Effector CD4-positive, alpha-beta T cell (primary cell): ENCODE results near the gene PYGL.
"Not testable (repeated sequence)": the region's sequence is repeated elsewhere in the genome, so short reads cannot be mapped to it uniquely, and the experiment has no call there.

Experiments used
- DNase-seq: peaks from one replicate; pipeline ENCODE4 v3.0.0-alpha.2; 2020

PYGL gene

DNA sequence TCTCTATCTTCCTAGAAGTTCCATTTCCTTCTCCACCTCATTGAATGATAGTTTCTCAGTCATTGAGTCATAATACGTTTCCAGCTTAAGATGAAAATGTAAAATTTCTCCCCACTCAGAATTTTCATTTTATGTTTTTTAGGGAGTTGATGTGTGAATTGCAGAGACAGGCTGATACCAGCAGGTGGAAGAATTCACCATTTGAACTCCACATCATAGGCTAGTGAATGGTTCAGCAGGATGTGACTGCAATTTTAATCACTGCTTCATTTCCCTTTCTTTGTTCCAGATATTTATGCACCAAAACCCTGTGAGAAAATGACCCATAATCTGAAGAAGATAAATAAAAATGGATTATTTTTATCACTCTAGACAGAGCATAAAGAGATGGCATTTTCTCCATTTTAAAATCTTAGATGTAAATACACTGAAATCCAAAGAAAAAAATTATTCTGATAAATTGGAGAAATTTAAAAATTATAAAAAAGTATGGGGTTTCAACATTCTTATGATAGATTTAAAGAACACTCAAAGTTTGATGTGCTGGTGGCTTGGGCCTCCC lies 10.6 kb upstream of the PYGL start:
- no peak for DNase-seq

DNA sequence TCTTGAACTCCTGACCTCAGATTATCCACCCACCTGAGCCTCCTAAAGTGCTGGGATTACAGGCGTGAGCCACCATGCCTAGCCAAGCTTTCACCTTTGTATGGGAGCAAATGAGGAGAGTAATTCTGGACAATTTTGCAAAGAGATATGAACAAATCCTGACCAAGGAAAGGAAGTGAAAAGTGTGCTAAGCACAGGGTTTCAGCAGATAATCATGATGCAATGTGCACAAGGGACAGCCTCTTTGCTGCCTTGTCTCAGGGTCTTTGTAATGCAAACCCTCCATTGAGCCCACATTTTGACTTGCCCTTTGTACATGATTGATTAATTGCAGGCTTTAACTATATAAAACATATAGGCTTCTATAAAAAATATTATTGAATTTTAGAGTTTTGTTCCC lies 9.2 kb upstream of the PYGL start:
- DNase-seq, result no peak

GRCh38 chr14:50951032-50951431 lies 6.7 kb upstream of the PYGL start:
- no peak for DNase-seq

DNA sequence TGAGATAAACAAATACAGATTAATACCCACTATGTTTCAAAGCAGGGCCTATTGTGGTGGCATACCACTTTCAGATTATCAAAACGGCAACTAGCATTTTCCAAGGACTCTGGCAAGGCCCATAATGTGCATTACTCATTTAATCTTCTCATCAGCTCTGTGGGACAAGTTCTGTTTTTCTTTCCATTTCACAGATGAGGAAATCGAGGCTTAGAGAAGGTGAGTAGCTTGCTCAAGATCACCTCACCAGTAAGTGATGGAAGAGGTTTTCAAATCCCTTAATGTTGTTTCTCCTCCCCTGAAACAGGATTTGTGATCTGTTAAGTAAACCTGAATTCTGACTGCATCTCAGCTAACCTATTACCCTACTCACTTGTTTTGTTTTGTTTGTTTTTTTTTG lies 3.9 kb upstream of the PYGL start:
- no peak for DNase-seq

GRCh38 chr14:50947446-50947845 lies 3.2 kb upstream of the PYGL start:
- no peak for DNase-seq

DNA sequence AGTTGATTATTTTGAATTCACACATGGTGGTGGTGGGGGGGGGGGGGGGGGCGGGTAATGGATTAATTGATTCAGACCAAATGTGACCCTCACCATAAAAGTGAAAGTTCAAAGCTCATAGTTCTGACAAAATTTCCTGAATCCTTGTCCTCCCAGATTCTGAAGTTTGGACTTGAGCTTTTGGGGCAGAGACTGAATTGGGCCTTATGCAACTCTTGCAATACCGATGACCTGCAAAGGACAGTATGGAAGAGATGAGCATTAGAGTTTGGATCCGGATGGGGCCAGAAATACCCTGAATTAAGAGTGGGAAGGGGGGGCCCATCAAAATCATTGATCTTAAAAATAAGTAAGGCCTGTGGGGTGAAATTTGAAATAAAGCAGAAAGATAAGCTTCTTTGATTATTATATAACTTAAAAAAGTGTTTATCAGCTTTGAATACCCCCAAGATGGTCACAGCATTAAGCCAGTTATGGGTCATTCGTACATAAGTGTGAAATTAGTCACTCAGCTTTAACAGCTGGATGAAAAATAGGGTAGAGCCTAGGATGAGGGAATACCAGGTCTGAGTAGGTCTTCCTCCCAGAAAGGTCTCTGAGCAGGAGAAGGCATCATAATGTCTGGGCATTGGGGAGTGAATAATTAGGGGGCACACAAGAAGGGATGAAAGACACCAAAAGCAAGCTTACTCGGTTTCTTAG lies 2.1 kb upstream of the PYGL start:
- DNase-seq, result no peak

DNA sequence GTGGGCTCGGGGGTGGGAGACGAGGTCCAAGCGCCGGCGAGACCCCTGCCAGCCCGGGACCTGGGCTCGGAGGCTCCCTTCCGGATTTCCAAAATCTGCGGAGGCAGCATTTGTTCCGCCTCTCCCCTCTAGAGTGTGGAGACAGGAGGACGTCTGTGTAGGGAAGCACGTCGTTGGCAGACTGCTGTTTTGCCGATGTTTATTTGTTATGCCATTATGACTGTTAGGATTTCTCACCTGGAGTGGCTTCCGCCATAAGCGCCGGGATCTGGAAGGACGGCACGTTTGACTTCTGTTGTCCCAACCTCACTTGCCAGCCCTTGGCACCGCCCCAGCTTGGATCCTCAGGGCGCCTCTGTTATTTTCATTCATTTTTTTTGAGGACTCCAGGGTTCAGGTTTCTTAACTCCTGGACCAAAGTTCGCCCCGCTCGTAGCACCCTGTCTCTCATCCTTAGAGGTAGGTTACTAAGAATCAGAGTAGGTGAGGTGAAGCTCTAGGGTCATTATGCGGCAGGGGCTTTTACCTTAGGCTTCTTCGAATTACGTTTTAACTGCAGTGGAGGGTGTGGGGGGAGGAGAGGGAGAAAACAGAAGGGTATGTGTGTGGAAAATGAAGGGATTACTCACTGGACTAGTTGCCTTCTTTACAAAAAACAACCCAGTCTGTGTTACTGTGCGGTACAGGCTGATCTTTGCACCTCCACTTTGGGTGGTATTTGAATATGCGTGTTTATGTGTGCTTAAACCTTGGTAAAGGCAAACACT lies 547 bp upstream of the PYGL start:
- no peak for DNase-seq

- DNase-seq, result no peak
Observed at GRCh38 chr14:50943261-50943942, 881 bp downstream of the PYGL start.

- DNase-seq, result not testable (repeated sequence)
Observed at GRCh38 chr14:50941638-50942037, 2.6 kb downstream of the PYGL start.

DNA sequence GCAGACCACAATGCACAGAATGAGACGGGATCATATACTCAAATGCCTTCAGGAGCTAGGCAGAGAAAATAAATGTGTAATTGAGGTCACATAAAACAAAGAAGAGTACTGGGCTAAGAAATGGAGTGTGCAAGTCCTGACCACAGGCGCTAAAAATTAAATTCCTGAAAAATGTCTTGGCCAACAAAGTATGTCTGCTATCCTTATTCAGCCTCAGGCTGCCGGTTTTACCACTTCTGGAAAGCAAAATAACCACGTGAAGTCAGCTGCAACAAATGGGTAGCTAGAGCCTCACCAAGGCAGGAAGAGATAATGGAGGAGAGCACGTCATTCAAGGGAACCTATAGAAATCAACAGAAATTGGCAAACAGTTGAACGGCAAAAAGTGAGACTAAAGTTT lies 3.1 kb downstream of the PYGL start:
- DNase-seq, result no peak

- no peak for DNase-seq
Observed at GRCh38 chr14:50937800-50938199, 6.5 kb downstream of the PYGL start.

- no peak for DNase-seq
Observed at GRCh38 chr14:50937325-50937724, 7.0 kb downstream of the PYGL start.

DNA sequence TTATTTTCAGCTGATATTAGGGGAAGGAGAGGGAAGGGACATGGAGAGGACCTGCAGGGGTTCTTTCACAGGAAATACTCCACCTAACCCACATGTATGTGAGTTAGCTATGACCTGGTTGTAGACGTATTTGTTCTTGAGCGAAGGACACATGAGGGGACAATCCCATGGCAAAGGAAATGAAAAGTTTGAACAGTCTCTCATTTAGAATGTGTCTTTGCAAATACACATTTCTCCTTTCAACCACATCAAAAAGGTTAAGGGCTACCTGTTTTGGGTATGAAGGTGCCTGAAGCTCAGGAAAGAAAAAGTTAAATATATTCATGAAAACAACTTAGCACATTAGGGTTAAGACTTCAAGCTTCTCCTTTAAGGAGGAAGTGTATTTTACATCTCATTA lies 7.4 kb downstream of the PYGL start:
- no peak for DNase-seq

DNA sequence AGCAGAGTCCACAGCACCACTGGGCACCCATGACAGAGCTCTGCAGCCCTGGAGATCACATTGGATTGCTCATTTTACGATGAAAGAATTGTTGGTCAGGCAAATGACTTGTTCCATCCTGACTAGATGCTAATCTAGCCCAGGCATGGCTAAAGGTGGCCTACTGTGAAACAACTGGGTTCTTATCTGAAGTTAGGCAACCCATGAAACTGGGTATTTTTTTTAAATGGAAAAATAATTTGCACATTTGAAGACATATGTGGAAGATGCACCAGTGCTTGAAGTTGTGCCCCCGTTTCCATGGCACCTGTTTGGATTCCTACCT lies 8.3 kb downstream of the PYGL start:
- DNase-seq, result no peak

DNA sequence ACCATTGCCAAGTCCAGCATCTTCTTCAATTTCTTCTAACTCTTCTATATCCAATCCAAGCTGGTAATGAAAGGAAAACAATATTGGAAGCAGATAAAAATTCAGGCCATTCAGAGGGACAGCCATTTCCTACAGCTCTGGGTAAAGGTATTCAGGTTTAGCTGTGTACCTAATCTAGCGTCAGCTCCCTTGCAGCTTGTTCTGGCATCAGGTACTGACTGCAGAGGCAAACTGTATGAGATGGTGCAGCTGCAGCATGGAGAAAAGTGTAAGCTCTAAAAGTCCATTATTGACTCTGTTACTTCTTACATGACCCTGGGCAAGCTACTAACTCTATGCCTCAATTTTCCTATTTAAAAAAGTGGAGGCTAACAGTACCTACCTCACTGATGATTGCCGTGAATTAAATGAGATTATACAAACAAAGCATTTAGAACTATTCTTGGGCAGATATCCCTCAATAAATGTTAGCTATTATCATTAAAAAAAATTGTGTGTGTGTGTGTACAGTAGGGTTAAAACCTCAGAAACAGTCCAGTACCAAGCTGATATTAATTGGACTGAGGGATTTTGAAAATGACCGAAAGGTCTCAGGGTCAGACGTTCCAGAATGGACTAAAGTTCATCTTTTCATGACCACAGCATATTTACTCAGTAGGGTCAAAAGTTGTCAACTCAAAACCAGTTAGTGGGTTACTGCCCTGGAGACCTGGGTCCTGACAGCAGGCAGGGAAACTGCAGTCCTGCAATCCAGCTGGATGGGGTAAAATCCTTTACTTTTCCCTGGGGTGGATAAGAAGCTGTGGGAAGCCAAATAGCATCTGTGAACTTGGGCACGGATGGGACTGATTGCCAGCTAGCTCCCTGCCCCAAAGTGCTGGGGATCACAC lies 8.9 kb downstream of the PYGL start:
- DNase-seq, result no peak

DNA sequence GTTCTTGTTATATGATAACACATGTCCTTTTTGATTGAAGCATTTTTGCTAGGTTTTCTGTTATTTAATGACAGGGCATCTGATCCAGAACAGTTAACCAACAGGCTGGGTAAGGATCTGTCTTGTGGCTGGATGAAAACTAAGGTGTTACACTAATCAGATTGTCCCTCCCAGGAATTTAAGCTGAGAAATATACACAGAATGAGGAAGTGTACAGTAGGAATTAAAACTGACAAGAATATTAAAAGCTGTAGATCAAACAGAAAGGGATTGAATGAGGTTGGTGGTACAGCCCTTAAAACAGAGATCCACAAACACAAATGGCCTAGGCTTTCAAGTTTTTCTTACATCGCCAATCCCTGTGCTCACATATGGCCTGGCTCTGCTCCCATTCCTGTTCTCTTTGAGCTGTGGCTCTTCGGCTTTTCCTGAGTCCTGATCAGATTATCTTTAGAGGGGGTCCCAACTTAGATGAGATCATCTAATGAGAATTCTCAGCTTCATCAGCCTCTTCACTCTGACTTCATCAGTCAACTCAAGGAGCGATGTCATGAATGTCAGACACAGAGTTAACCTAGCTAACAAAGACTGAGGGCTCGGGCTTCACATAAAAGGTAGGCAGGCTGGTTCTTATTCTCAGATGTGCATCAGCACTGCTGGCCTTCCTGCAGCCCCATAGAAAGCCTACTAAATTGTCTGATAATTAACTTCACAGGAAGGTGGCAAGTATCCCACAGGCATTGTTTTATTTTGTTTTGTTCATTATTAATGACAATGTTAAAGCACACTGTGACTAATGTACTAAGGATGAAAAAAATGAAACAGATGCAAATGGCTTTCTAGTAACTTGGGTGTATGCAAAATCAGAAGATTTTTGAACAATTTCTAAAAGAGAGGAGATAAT lies 11.4 kb downstream of the PYGL start:
- no peak for DNase-seq

GRCh38 chr14:50932156-50932555 lies 12.1 kb downstream of the PYGL start:
- no peak for DNase-seq

DNA sequence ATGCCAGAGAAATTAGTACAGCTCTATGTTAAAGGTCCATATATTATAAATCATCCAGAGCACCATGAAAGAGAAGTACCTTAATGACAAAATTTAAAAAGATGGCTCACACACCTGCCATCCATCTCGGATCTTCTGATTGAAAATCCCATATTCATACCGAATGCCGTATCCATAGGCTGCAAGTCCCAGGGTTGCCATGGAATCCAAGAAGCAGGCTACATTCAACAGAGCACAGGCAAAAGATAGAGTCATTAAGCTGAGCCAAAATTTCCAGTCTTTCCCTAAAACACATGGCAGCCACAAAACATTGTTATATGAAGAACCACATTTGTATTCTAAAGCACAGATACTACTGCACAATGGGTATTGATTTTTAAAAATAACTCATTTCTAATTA lies 12.7 kb downstream of the PYGL start:
- no peak for DNase-seq

DNA sequence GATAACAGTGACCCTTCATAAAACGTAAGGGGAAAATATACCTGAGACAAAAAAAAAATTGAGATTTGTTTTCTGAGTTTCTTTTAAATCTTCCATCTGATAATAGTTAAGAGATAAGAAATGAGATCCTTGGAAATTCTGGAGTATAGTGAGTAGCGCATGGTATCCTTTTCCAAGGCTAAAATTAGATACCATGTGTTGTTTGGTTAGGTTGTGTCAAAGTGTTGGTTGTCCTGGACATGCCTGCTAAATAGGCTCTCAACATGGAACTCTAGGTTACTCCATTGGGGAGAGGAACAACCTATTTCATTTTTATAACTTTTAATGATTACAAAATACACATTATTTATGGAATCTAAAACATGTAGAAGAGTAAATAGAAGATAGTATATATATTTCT lies 14.8 kb downstream of the PYGL start:
- DNase-seq, result no peak

DNA sequence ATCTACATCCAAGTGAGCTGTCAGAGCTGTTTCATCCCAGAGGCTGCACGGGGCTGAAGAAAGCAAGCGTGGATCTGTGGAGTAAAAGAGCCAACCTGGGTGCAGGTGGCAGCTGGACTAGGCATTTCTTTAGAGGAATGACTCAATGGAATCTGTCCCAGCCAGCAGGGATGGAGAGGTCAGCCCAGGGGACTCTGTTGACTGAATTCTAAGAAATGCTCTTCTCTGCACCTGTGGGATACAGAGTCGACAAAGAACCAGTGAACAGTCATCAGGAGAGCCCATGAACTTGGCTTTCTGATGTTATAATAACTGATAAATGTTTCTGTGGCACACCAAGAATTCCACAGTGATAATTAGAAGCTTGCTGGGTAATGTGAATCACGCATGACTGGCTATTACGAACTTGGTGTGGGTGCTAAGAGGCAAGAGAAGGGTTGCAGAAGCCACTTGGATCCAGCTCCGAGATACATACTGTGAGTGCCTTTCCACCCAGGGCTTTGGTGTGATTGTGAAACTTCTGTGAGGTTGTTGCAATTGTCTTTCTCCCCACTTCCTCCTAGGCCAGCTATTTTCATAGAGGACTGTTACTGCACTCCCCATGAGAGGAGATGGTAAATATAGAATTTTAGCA lies 16.2 kb downstream of the PYGL start:
- no peak for DNase-seq

DNA sequence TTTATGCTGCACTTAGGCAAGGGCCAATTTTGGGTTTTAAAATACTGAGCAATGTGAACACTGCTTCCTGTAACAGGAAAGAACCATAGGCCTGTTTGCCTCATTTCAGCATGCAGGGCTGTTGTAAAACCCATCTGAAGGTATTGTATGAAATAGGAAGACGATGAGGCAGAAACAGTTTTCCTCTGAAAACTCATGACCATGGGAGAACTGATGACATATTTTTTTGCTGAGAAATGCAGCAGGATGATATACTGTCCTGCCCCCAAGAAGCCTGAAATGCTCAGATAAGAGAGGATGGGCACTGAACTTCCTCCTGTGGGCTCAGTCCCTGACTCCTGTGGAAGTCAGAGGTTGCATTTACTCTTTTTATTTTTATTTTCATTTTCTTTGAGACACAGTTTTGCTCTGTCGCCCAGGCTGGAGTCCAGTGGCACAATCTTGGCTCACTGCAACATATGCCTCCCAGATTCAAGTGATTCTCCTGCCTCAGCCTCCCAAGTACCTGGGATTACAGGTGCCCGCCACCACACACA lies 17.4 kb downstream of the PYGL start:
- DNase-seq, result no peak
